ENCODE data around the gene CALR.

DNA sequence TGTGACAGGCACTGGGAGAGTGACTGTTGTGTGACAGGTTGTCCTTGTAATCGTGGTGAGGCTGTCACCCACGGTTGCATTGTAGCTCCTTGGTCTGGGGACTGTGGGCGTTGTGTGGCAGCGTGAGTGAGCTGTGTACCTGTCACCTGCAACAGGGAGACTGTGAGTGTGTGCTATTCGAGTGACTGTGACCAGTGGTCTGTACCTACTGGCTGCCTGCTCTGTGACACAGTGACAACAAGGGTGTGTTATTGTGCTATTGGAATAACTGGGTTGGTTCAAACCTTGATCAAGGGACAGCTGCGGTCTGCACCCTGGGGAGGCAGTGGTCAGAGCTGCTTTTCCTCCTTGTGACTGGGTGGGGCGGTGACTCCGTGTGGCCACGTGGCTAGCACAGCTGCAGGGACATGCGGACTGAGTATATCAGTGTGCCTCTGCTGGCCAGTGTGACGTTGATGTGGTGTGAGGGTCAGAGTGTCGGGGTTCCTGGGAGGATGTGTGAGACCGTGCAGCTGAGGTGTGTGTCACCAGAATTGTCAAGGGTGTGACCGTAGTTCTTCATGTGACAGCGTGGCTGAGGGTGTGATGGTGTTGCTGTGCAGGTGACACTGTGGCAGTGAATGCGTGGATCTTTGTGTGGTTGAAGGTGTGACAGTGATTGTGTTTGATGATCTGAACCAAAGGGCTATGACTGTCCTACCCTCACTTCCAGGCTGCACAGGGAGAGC lies 46.8 kb downstream of the CALR start:
- TF ChIP-seq, protein P1, sequence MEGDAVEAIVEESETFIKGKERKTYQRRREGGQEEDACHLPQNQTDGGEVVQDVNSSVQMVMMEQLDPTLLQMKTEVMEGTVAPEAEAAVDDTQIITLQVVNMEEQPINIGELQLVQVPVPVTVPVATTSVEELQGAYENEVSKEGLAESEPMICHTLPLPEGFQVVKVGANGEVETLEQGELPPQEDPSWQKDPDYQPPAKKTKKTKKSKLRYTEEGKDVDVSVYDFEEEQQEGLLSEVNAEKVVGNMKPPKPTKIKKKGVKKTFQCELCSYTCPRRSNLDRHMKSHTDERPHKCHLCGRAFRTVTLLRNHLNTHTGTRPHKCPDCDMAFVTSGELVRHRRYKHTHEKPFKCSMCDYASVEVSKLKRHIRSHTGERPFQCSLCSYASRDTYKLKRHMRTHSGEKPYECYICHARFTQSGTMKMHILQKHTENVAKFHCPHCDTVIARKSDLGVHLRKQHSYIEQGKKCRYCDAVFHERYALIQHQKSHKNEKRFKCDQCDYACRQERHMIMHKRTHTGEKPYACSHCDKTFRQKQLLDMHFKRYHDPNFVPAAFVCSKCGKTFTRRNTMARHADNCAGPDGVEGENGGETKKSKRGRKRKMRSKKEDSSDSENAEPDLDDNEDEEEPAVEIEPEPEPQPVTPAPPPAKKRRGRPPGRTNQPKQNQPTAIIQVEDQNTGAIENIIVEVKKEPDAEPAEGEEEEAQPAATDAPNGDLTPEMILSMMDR (IDR thresholded peaks at IDR 0.05; ENCODE audit: low read length), result no peak
- no peak for TF ChIP-seq EZH2 (IDR thresholded peaks at IDR 0.05; ENCODE audit: borderline replicate concordance, low read length)
